ENCODE results near the gene SLC6A19. TPM values are rescaled to one million over a fixed set of nuclear protein-coding genes. Genes with fewer than 3 reads are reported as not detected.

SLC6A19 gene
- polyA plus RNA-seq, 1 of the 3 experiments (the other 2 are of a cell fraction) = not detected

DNA sequence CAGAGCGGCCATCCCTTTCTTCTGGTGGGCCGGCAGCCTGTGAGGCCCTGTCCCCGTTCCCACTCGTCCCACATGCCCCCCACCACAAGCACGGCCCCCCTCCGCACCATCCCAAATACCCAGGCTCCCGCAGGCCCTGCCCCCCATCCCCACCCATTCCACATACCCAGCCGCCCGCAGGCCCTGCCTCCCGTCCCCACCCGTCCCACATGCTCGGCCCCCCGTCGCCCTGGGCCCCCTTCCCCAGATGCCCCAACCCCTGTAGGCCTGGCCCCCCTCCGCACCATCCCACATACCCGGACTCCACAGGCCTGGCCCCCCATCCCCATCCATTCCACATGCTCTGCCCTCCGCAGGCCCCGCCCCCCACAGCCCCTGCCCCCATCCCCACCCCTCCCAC is 11.5 kb downstream of the SLC6A19 start:
- Histone ChIP-seq H3K4me3 (ENCODE audit: low read depth in 2 of 2, low read length in 1 of 2) (no peak overlapping the region), H2AFZ (ENCODE audit: low read depth) (no peak overlapping the region), H3K9me2 (no peaks in the 10 kb centered on the region), H3K36me3 (replicated peaks in 1 of 2; ENCODE audit: control insufficient read depth in 1 of 2, insufficient read depth in 2 of 2, low read length in 1 of 2) (no peaks in the 10 kb centered on the region), H3K9ac (no peak overlapping the region), H3K4me1 (ENCODE audit: control insufficient read depth in 1 of 2, insufficient read depth in 2 of 2, low read depth in 1 of 2, low read length in 1 of 2) (no peaks in the 10 kb centered on the region), H3K27me3 (ENCODE audit: insufficient read depth) (0 out of 2 replicates have a peak, but pooled peaks cover 4% of the 10 kb centered on the region), H3F3A (replicated peaks; ENCODE audit: insufficient read depth) (no peaks in the 10 kb centered on the region), H3K4me2 (no peak overlapping the region), H4K20me1 (ENCODE audit: insufficient read depth) (no peaks in the 10 kb centered on the region), H3K79me2 (ENCODE audit: insufficient read depth) (no peaks in the 10 kb centered on the region), H3K9me3 (no peaks in the 10 kb centered on the region), H3K27ac (ENCODE audit: low read depth in 2 of 2, low read length in 1 of 2) (no peak overlapping the region)
- ChIA-PET POLR2A (no interaction called here), CTCF (no interaction called here)
- DNase-seq = no peak
- no peak for TF ChIP-seq FOXJ3 (CRISPR knock-in tag; IDR thresholded peaks at IDR 0.05)
- 77% methylated on average over 17 of the region's 18 CpGs for WGBS (ENCODE audit: low lambda C conversion rate)

DNA sequence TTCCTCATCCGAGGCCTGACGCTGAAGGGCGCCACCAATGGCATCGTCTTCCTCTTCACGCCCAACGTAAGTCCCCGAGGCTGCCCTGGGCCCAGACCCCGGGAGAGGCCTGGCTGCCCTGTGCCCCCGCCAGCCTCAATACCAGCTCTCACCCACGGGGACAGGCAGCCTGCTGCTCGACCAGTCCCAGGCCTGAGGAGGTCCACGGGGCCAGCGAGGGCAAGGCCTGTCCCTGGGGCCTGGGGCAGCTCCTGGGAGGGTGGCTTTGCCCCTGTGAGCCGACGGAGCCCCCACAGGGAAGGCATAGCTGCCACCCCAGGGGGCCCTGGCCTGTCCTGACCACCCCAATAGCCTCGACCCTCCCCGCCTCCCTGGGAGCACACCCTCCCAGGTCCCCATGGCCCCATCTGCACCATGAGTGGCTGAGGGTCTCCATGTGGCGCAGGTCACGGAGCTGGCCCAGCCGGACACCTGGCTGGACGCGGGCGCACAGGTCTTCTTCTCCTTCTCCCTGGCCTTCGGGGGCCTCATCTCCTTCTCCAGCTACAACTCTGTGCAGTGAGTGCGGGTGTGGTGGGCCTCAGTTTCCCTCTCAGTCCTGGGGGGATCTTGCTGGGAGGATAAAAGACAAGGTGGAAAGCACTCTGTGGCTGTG is 12.2 kb downstream of the SLC6A19 start:
- no peaks in the 10 kb centered on the region for H3K79me2 ChIP-seq (ENCODE audit: insufficient read depth)
- no peaks in the 10 kb centered on the region for H3F3A ChIP-seq (replicated peaks; ENCODE audit: insufficient read depth)
- H3K27ac ChIP-seq (ENCODE audit: low read depth in 2 of 2, low read length in 1 of 2) = no peak overlapping the region
- H3K4me1 ChIP-seq (ENCODE audit: control insufficient read depth in 1 of 2, insufficient read depth in 2 of 2, low read depth in 1 of 2, low read length in 1 of 2) = no peaks in the 10 kb centered on the region
- no peak overlapping the region for H3K4me2 ChIP-seq
- H4K20me1 ChIP-seq (ENCODE audit: insufficient read depth) = no peaks in the 10 kb centered on the region
- H3K9me3 ChIP-seq = no peaks in the 10 kb centered on the region
- TF ChIP-seq FOSL2 (IDR thresholded peaks at IDR 0.05; ENCODE audit: borderline replicate concordance, low read depth) (no peak), SMC3 (IDR thresholded peaks at IDR 0.05; ENCODE audit: low read depth, low read length) (no peak), IRF3 (IDR thresholded peaks at IDR 0.05; ENCODE audit: low read depth, low read length) (no peak), RFX5 (IDR thresholded peaks at IDR 0.05; ENCODE audit: low read length) (no peak), FOXJ3 (CRISPR knock-in tag; IDR thresholded peaks at IDR 0.05) (no peak), RAD21 (IDR thresholded peaks at IDR 0.05; ENCODE audit: low read length) (no peak), POLR2AphosphoS5 (IDR thresholded peaks at IDR 0.05; ENCODE audit: low read depth, low read length) (no peak)
- TF ChIP-seq, protein P1, sequence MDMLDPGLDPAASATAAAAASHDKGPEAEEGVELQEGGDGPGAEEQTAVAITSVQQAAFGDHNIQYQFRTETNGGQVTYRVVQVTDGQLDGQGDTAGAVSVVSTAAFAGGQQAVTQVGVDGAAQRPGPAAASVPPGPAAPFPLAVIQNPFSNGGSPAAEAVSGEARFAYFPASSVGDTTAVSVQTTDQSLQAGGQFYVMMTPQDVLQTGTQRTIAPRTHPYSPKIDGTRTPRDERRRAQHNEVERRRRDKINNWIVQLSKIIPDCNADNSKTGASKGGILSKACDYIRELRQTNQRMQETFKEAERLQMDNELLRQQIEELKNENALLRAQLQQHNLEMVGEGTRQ (IDR thresholded peaks at IDR 0.05; ENCODE audit: borderline replicate concordance, low read depth, low read length) = no peak
- H3K36me3 ChIP-seq (replicated peaks in 1 of 2; ENCODE audit: control insufficient read depth in 1 of 2, insufficient read depth in 2 of 2, low read length in 1 of 2) = no peaks in the 10 kb centered on the region
- H3K9ac ChIP-seq = no peak overlapping the region
- POLR2A ChIA-PET = no interaction called here
- no peaks in the 10 kb centered on the region; the same call in 1 of the 2 replicates for H3K27me3 ChIP-seq (ENCODE audit: insufficient read depth)
- H3K9me2 ChIP-seq = no peaks in the 10 kb centered on the region
- 58% methylated on average over 12 of the region's 25 CpGs for WGBS (ENCODE audit: low lambda C conversion rate)
- no peak for DNase-seq
- CTCF ChIA-PET = interaction anchor here (1.0 to 1.2 kb wide), 2 partner anchors 46 to 431 kb away, joined by 3 to 4 read pairs; no protein-coding TSS in a partner anchor
- H3K4me3 ChIP-seq (ENCODE audit: low read depth in 2 of 2, low read length in 1 of 2) = no peak overlapping the region
- no peak overlapping the region for H2AFZ ChIP-seq (ENCODE audit: low read depth)

Data from SK-N-SH (cell line).